Measurements from ENCODE around the gene CDC34.

The CDC34 gene

DNA sequence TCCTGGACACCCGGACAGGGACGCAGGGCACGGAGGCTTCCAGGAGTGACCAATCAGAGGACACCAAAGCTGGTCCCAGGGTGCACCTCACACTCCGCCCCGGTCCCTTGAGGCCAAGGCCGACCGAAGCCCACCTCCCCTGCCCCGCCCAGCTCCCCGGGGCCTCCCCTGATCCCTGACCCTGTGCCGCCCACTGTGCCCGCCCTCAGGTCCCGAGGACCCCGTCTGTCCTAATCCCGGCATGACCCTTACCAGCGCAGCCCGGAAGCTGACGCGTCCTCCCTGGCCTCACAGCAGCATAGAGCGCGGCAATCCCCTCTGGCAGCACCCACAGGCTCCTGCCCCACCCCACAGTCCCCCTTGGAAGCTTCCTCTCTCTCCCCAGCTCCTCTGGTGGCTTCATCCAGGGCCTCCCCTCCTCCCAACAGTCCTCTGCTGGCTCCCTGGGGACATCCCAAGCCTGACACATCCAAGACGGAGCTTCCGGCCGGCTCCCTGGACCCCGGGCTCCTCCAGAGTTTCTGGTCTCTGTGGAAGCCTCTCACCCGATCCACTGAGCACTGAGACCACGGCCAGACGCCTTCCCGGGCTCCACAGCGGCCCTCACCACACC lies 7.4 kb upstream of the CDC34 start:
- peaks cover 1% of the 10 kb centered on the region for H3K4me1 Mint-ChIP-seq (ENCODE audit: low read depth)
- no peak for DNase-seq (ENCODE audit: low spot score)
- H3K27ac Mint-ChIP-seq: no peak overlapping the region
- no peaks in the 10 kb centered on the region for H3K9me3 Mint-ChIP-seq
- peaks cover 3% of the 10 kb centered on the region for H3K36me3 Mint-ChIP-seq (ENCODE audit: low read depth)
- no peak overlapping the region for H3K4me3 Mint-ChIP-seq
- peaks cover 6% of the 10 kb centered on the region for H3K27me3 Mint-ChIP-seq (ENCODE audit: low read depth)

DNA sequence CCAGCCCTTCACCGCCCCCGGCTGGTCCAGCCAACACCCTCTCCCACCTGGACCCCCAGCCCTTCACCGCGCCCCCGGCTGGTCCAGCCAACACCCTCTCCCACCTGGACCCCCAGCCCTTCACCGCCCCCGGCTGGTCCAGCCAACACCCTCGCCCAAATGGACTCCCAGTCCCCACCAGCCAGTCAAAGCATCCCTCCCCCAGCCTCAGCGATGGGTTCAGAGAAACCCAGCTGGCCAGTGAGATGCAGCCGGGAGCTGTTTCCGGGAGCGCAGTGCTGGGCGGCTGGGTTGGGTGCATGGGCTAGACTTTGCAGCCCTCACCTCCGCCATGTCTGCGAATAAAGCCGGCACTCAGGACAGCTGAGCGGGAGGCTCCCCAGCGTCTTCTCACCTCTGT lies 6.5 kb upstream of the CDC34 start:
- no peak for DNase-seq (ENCODE audit: low spot score)
- Mint-ChIP-seq H3K27me3 (ENCODE audit: low read depth) (peaks cover 6% of the 10 kb centered on the region), H3K4me1 (ENCODE audit: low read depth) (peaks cover 1% of the 10 kb centered on the region), H3K36me3 (ENCODE audit: low read depth) (peaks cover 3% of the 10 kb centered on the region), H3K27ac (no peak overlapping the region), H3K4me3 (no peak overlapping the region), H3K9me3 (no peaks in the 10 kb centered on the region)

DNA sequence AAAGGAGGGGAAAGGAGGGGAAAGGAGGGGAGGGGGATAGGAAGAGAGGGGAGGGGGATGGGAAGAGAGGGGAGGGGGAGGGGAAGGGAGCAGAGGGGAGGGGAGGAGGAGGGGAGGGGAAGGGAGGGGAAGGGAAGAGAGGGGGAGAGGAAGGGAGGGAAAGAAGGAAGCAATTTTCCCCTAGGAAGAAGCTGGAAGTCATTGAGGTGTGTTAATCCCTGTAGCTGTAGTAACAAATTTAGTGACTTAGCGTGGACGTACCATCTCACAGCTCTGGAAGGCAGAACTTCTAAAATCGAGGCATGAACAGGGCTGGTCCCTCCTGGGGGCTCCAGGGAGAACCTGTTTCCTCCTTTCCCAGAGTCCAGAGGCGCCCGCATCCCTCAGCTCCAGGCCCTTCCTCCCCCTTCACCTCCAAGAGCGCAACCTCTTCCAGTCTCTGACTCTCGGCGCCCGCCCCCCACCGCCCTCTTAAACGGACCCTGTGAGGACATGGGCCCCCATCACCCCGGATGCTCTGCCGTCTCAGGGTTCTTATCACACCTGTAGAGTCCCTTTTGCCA lies 5.6 kb upstream of the CDC34 start:
- Mint-ChIP-seq H3K9me3 (no peaks in the 10 kb centered on the region), H3K36me3 (ENCODE audit: low read depth) (peaks cover under 1% of the 10 kb centered on the region), H3K4me1 (ENCODE audit: low read depth) (peaks cover 3% of the 10 kb centered on the region), H3K27ac (no peak overlapping the region), H3K4me3 (no peak overlapping the region), H3K27me3 (ENCODE audit: low read depth) (peaks cover 6% of the 10 kb centered on the region)
- no peak for DNase-seq (ENCODE audit: low spot score)

DNA sequence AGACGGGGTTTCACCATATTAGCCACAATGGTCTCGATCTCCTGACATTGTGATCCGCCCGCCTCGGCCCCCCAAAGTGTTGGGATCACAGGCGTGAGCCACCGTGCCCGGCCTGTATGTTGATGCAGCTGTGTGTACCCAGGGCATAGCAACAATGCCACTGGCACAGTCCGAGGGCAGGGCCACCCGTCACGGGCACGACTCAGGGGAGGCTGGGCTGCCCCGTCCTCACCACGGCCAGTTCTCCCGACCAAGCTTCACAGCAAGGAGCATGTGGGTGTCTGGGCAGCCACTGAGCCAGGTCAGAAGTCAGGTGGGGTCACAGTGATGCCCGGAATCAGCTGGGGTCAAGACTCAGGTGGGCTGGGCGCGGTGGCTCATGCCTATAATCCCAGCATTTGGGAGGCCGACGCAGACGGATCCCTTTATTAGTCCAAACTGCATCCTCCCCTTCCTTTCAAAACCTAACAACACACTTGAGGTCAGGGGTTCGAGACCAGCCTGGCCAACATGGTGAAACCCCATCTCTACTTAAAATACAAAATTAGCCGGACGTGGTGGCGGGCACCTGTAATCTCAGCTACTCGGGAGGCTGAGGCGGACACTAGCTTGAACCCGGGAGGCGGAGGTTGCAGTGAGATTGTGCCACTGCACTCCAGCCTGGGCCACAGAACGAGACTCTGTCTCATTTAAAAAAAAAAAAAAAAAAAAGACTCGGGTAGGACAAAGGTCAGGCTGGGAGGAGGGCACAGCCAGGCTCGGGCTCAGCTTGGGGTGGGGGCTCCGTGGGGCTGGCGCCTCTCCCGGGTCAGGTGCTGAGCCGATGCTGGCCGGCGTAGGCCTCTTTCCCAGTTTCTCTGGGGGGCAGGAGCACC lies 1.2 kb upstream of the CDC34 start:
- Mint-ChIP-seq H3K4me3 (peak overlapping the region; percentile 81), H3K9me3 (no peaks in the 10 kb centered on the region), H3K4me1 (ENCODE audit: low read depth) (peaks cover 5% of the 10 kb centered on the region), H3K27me3 (ENCODE audit: low read depth) (peaks cover 5% of the 10 kb centered on the region), H3K27ac (peak overlapping the region; percentile 84), H3K36me3 (ENCODE audit: low read depth) (no peaks in the 10 kb centered on the region)
- DNase-seq (ENCODE audit: low spot score): no peak

DNA sequence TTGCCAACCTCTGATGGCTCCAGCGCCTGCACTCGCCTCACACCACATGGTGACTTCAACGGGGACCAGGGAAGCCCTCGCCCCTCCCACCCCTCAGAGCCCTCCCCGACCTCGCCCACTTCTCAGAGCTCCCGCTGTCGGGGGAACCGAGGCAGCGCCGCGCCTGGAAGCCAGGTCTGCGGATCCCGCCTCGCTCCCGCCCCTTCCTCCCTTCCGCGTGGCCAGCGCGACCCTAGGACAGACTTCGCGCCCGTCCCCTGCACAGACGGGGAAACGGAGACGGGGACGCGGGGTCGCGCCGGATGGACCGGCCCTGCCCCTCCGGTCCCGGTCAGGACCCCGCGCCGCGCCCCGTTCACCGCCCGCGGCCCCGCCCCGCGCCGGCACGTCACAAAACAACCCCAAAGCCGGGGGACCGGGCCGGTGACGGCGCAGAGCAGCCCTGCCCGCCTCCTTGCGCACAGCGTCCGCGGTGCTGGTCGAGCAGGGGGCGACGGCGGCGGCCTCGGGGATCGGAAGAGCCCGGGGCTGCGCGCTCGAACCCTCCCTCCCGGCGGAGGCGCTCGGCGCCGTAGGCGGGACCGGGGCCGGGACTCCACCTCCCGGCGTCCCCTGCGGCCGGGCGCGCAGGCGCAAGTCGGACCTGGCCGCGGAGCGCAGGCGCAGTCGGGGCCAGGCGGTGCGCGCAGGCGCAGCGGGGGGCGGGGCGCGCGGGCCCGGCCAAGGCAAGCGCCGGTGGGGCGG lies 379 bp upstream of the CDC34 start:
- peak; percentile 93 for DNase-seq (ENCODE audit: low spot score)
- H3K27me3 Mint-ChIP-seq (ENCODE audit: low read depth): peaks cover 3% of the 10 kb centered on the region
- peaks cover 5% of the 10 kb centered on the region for H3K4me1 Mint-ChIP-seq (ENCODE audit: low read depth)
- peak overlapping the region; percentile 81 for H3K4me3 Mint-ChIP-seq
- H3K36me3 Mint-ChIP-seq (ENCODE audit: low read depth): no peaks in the 10 kb centered on the region
- no peaks in the 10 kb centered on the region for H3K9me3 Mint-ChIP-seq
- peak overlapping the region; percentile 84 for H3K27ac Mint-ChIP-seq

DNA sequence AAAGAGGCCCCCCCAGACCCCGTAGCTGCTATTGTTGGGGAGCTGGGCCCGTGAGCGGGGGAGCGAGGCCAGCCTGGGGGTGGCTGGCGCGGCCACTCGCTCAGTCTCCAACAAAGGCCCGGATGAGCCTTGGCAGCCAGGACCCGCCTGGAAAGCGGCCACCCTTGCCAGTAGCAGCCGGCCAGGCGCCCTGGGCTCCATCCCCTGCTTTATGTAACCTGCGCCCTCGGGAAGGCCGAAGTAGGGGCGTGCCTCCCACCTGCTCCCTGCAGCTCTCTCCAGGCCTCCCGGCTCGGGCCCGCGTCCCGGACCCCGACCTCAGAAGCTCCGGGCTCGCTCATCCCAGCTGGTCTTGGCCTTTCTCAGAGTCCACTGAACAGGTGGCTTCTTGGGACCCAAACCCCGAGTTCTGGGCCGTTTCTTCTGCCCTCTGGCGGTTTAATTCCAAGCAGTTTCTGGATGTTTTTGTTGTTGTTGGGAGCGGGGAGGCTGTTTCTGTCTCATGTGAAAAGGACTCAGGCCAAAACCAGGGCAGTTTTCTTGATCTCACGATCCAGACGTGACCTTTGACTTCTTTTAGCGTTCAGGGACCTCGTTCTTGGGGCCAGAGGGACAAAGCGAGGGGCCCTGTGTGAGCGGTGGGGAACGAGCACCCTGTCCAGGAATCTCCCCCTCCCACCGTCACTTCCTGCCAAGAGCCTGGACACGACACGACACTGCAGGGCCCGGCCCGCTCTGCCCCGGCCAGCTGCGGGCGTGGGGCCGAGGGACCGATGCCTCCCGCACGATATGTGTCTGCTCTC lies 1.2 kb downstream of the CDC34 start:
- Mint-ChIP-seq H3K27ac (peak overlapping the region; percentile 79), H3K4me1 (ENCODE audit: low read depth) (peaks cover 3% of the 10 kb centered on the region), H3K4me3 (peak overlapping the region; percentile 79), H3K36me3 (ENCODE audit: low read depth) (no peaks in the 10 kb centered on the region), H3K27me3 (ENCODE audit: low read depth) (no peaks in the 10 kb centered on the region), H3K9me3 (no peaks in the 10 kb centered on the region)
- peak; percentile 34 for DNase-seq (ENCODE audit: low spot score)

DNA sequence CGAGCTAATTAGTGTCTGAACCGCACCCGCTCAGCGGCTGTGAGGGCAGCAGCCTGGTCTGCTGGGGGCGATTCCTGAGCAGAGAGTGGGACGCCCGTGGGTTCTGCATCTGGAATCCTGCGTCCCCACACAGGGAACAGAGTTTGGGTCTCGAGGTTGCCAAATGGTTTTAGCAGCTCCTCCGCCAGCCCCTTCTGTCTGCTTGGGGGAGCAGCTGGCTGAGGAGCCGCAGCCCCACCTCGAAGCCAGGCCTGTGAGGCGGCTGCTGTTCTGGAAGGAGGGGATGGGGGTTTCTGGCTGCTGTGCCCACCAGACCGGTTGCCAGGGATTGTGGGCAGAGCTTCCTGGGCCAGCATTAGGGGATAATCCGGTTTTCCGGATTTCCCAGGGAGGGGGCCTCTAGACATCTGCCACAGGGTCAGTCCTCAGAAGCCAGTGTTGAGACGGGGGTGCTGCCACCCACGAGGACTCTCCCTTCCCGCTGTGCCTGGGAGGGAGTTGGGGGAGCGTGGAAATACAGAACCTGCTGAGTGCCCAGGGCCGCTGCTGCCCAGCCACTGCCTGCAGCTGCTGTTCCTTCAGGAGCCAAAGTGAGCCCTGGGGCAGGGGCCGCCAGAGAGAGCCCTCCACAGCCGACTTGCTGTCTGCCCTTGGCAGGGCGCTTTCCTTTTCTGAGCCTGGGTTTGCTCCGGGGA lies 2.0 kb downstream of the CDC34 start:
- Mint-ChIP-seq H3K36me3 (ENCODE audit: low read depth) (peaks cover 6% of the 10 kb centered on the region), H3K4me1 (ENCODE audit: low read depth) (peaks cover 3% of the 10 kb centered on the region), H3K4me3 (peak overlapping the region; percentile 79), H3K27me3 (ENCODE audit: low read depth) (no peaks in the 10 kb centered on the region), H3K9me3 (no peaks in the 10 kb centered on the region), H3K27ac (no peak overlapping the region)
- DNase-seq (ENCODE audit: low spot score): no peak

DNA sequence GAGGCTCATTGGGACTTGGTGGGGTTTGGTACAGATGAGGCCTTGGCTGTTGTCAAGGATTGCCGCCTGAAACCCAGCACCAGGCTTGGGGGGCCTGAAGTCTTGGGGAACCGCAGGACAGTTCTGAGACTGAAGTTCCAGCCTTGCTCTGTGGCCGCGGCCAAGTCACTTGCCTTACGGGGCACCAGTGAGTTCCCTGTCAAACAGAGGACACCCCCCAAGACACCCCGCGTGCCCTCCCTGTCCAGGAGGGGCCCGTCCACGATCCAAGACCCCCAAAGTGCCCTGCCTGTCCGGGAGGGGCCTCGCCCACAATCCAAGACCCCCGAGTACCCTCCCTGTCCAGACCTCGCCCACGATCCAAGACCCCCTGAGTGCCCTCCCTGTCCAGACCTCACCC lies 2.5 kb downstream of the CDC34 start:
- H3K9me3 Mint-ChIP-seq: no peaks in the 10 kb centered on the region
- no peaks in the 10 kb centered on the region for H3K27me3 Mint-ChIP-seq (ENCODE audit: low read depth)
- peaks cover 3% of the 10 kb centered on the region for H3K4me1 Mint-ChIP-seq (ENCODE audit: low read depth)
- no peak for DNase-seq (ENCODE audit: low spot score)
- H3K27ac Mint-ChIP-seq: no peak overlapping the region
- peak overlapping the region; percentile 79 for H3K4me3 Mint-ChIP-seq
- H3K36me3 Mint-ChIP-seq (ENCODE audit: low read depth): peaks cover 6% of the 10 kb centered on the region

DNA sequence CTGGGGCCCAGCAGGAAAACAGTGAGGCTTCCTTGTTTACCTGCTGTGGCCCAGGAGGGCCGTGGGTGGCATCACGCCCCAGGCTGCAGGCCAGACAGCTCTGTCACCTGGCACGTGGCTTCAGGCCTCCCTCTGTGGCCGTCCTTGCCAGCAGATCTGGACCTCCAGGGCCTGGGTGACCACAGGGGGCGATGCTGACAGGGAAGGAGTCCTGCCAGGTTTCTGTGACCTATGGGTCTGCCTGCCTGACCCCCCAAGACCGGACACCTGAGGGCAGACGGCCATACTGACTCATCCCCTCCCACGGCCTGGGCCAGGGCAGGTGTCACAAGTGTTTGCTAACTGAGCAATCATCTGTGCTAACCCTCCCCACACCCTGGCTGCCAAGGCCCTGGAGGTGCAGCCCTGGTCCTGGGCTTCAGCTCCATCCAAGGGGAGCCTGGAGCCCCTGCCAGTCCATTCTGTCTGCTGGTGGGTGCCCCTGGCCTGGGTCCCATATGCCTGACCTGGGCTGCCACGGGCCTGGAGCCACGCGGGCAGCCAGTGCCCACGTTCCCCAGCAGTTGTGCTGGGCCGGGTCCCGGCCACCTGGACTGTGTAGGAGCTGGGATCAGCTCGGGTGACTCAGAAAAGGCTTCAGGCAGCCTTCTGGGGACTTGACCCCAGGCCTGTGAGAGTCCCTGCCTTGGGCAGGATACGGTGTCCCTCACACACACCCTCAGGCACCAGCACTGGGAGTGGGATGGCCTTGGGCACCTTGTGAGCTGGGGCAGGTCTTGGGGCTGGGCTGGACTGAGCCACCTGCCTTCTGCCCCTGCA lies 3.7 kb downstream of the CDC34 start:
- H3K27me3 Mint-ChIP-seq (ENCODE audit: low read depth): no peaks in the 10 kb centered on the region
- no peak overlapping the region for H3K27ac Mint-ChIP-seq
- peaks cover 6% of the 10 kb centered on the region for H3K36me3 Mint-ChIP-seq (ENCODE audit: low read depth)
- no peak for DNase-seq (ENCODE audit: low spot score)
- H3K4me3 Mint-ChIP-seq: peak overlapping the region; percentile 60
- H3K9me3 Mint-ChIP-seq: no peaks in the 10 kb centered on the region
- peaks cover 2% of the 10 kb centered on the region for H3K4me1 Mint-ChIP-seq (ENCODE audit: low read depth)

DNA sequence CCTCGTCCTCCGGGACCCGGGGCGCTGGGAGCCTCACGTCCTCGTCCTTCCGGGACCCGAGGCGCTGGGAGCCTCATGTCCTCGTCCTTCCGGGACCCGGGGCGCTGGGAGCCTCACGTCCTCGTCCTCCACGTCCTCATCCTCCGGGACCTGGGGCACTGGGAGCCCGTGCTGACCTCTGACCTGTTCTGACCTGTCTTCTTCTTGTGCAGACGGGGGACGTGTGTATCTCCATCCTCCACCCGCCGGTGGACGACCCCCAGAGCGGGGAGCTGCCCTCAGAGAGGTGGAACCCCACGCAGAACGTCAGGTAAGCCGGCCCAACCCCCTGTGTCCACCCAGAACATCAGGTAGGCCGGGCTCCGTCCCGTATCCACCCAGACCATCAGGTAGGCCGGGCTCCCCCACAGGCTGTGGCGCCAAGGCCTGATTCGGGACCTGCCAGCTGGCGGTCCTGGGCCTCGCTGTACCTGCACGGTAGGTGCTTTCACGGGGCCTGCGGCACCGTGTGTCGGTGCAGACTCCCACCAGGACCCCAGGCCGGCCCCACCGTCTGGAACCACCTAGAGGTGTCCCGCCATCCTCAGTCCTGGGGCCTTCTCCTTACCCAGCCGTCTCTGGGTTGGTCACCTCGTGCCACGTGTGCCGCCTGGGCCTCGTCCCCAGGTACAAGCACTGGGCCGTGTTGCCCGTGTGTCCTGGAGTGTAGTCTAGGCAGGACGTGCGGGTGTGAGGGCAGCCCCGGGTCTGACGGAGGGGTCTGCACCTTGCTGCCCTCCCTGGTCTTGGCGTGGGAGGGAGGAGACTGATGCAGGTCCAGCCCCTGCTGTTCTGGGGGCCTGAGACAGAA lies 4.7 kb downstream of the CDC34 start:
- peaks cover 2% of the 10 kb centered on the region for H3K4me1 Mint-ChIP-seq (ENCODE audit: low read depth)
- peaks cover 6% of the 10 kb centered on the region for H3K36me3 Mint-ChIP-seq (ENCODE audit: low read depth)
- no peak overlapping the region for H3K4me3 Mint-ChIP-seq
- no peaks in the 10 kb centered on the region for H3K9me3 Mint-ChIP-seq
- no peak for DNase-seq (ENCODE audit: low spot score)
- H3K27ac Mint-ChIP-seq: no peak overlapping the region
- H3K27me3 Mint-ChIP-seq (ENCODE audit: low read depth): no peaks in the 10 kb centered on the region

DNA sequence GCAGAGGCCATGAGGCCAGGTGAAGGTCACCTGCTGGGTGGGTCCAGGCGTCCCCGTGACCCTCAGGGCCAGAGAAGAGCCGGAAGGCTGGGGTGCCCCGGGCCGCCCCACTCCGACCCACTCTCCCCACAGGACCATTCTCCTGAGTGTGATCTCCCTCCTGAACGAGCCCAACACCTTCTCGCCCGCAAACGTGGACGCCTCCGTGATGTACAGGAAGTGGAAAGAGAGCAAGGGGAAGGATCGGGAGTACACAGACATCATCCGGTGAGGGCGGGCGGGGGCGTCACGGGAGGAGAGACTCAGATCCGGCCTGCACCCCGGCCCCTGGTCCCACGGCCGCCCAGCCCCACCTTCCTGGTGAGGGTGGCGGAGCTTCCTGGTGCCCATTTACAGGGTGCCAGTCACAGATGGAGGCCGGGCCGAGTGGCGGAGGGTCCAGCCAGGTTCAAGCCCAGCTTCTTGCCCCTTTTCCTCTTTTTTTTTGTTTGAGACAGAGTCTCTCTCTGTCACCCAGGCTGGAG lies 5.4 kb downstream of the CDC34 start:
- H3K27me3 Mint-ChIP-seq (ENCODE audit: low read depth): no peaks in the 10 kb centered on the region
- H3K9me3 Mint-ChIP-seq: no peaks in the 10 kb centered on the region
- no peak overlapping the region for H3K27ac Mint-ChIP-seq
- no peak for DNase-seq (ENCODE audit: low spot score)
- peaks cover 6% of the 10 kb centered on the region for H3K36me3 Mint-ChIP-seq (ENCODE audit: low read depth)
- H3K4me3 Mint-ChIP-seq: no peak overlapping the region
- H3K4me1 Mint-ChIP-seq (ENCODE audit: low read depth): peaks cover 2% of the 10 kb centered on the region
